H9 (cell line): ENCODE data around the gene SAT2. TPM values are rescaled to one million over a fixed set of nuclear protein-coding genes. Genes with fewer than 3 reads are reported as not detected.

Experiments
- DNase-seq: peaks from one replicate; pipeline ENCODE4 v3.0.0-alpha.2; 2017
- H2AFZ ChIP-seq: one replicate; pipeline ENCODE4 v1.6.1; 2013; ENCODE audit warnings: mild to moderate bottlenecking, low read length, control low read depth, moderate library complexity
- H2AK5ac ChIP-seq: 2 replicates; pipeline ENCODE4 v1.6.1; 2013; ENCODE audit warnings: low read length, control low read depth, mixed read lengths; ENCODE audit not compliant: insufficient read length
- H2BK120ac ChIP-seq: one replicate; pipeline ENCODE4 v1.6.1; 2013; ENCODE audit warnings: low read depth, mild to moderate bottlenecking, low read length, control low read depth, inconsistent platforms; ENCODE audit not compliant: poor library complexity, severe bottlenecking
- H2BK12ac ChIP-seq: 2 replicates; pipeline ENCODE4 v1.6.1; 2013; ENCODE audit warnings: low read length, control low read depth, mixed read lengths, low read depth; ENCODE audit not compliant: insufficient read length
- H2BK15ac ChIP-seq: 2 replicates; pipeline ENCODE4 v1.6.1; 2013; ENCODE audit warnings: low read depth, low read length, control low read depth
- H2BK20ac ChIP-seq: one replicate; pipeline ENCODE4 v1.6.1; 2013; ENCODE audit warnings: low read depth, mild to moderate bottlenecking, low read length, control low read depth, inconsistent platforms; ENCODE audit not compliant: poor library complexity, severe bottlenecking
- H2BK5ac ChIP-seq: 2 replicates; pipeline ENCODE4 v1.6.1; 2013; ENCODE audit warnings: low read length, control low read depth, mixed read lengths; ENCODE audit not compliant: insufficient read length
- H3K14ac ChIP-seq: 2 replicates; pipeline ENCODE4 v1.6.1; 2013; ENCODE audit warnings: low read length, control low read depth; ENCODE audit not compliant: insufficient read depth
- H3K18ac ChIP-seq: 2 replicates; pipeline ENCODE4 v1.6.1; 2013; ENCODE audit warnings: low read depth, mild to moderate bottlenecking, mixed read lengths, low read length, control low read depth; ENCODE audit not compliant: insufficient read length
- H3K23ac ChIP-seq: 2 replicates; pipeline ENCODE4 v1.6.1; 2013; ENCODE audit warnings: low read length, control low read depth, mixed read lengths, low read depth; ENCODE audit not compliant: insufficient read length
- H3K23me2 ChIP-seq: 2 replicates; pipeline ENCODE4 v1.6.1; 2013; ENCODE audit warnings: low read depth, mild to moderate bottlenecking, mixed read lengths, low read length, control low read depth; ENCODE audit not compliant: insufficient read length, poor library complexity, severe bottlenecking
- H3K27ac ChIP-seq: 2 replicates; pipeline ENCODE4 v1.5.1; 2013; ENCODE audit warnings: low read length, control low read depth, mixed read lengths, low read depth; ENCODE audit not compliant: insufficient read length
- H3K27me3 ChIP-seq: 2 replicates; pipeline ENCODE4 v1.6.1; 2013; ENCODE audit warnings: low read length, control low read depth, inconsistent platforms; ENCODE audit not compliant: insufficient read depth
- H3K4ac ChIP-seq: 2 replicates; pipeline ENCODE4 v1.6.1; 2013; ENCODE audit warnings: low read depth, mild to moderate bottlenecking, control low read depth, inconsistent platforms, low read length, moderate library complexity
- H3K4me1 ChIP-seq: 2 replicates; pipeline ENCODE4 v1.6.1; 2013; ENCODE audit warnings: low read length, control low read depth, inconsistent platforms; ENCODE audit not compliant: insufficient read depth
- H3K4me2 ChIP-seq: 2 replicates; pipeline ENCODE4 v1.6.1; 2013; ENCODE audit warnings: low read length, control low read depth, mixed read lengths; ENCODE audit not compliant: insufficient read length, insufficient read depth
- H3K56ac ChIP-seq: 2 replicates; pipeline ENCODE4 v1.6.1; 2013; ENCODE audit warnings: low read depth, mild to moderate bottlenecking, mixed read lengths, low read length, control low read depth; ENCODE audit not compliant: insufficient read length
- H3K79me1 ChIP-seq: 2 replicates; pipeline ENCODE4 v1.6.1; 2013; ENCODE audit warnings: low read depth, mild to moderate bottlenecking, moderate library complexity, low read length, control low read depth, inconsistent platforms; ENCODE audit not compliant: insufficient read depth, poor library complexity, severe bottlenecking
- H3K79me2 ChIP-seq: 2 replicates; pipeline ENCODE4 v1.6.1; 2013; ENCODE audit warnings: low read length, control low read depth, inconsistent platforms; ENCODE audit not compliant: insufficient read depth
- H3K9ac ChIP-seq: 2 replicates; pipeline ENCODE4 v1.6.1; 2013; ENCODE audit warnings: low read length, control low read depth, mixed read lengths; ENCODE audit not compliant: insufficient read length; ENCODE audit errors: extremely low read depth
- H3K9me3 ChIP-seq: one replicate; pipeline ENCODE4 v1.6.1; 2013; ENCODE audit warnings: low read depth, low read length, inconsistent platforms; ENCODE audit not compliant: control insufficient read depth
- H3T11ph ChIP-seq: one replicate; pipeline ENCODE4 v1.6.1; 2013; ENCODE audit warnings: mild to moderate bottlenecking, low read length, control low read depth, inconsistent platforms
- H4K20me1 ChIP-seq: one replicate; pipeline ENCODE4 v1.6.1; 2013; ENCODE audit not compliant: control insufficient read depth, insufficient read length, insufficient read depth
- H4K5ac ChIP-seq: 2 replicates; pipeline ENCODE4 v1.6.1; 2013; ENCODE audit warnings: low read depth, mild to moderate bottlenecking, mixed read lengths, low read length, control low read depth; ENCODE audit not compliant: insufficient read length
- H4K8ac ChIP-seq: replicated peaks from 2 replicates; pipeline ENCODE4 v1.6.1; 2013; ENCODE audit warnings: low read length, control low read depth, mixed read lengths, low read depth; ENCODE audit not compliant: insufficient read length
- H4K91ac ChIP-seq: 2 replicates; pipeline ENCODE4 v1.6.1; 2013; ENCODE audit warnings: low read depth, mild to moderate bottlenecking, moderate library complexity, mixed read lengths, low read length, control low read depth; ENCODE audit not compliant: insufficient read length
- H3K27ac Mint-ChIP-seq, 3 experiments: 2 replicates in 2 of 3; 3 replicates in 1 of 3; pipeline ENCODE4 v1.8.0; 2020 to 2021; ENCODE audit warnings: mixed read lengths in 3 of 3, mild to moderate bottlenecking in 1 of 3, moderate library complexity in 1 of 3
- H3K27me3 Mint-ChIP-seq: 2 replicates; pipeline ENCODE4 v1.8.0; 2021; ENCODE audit warnings: low read depth, mild to moderate bottlenecking, moderate library complexity, mixed read lengths
- H3K36me3 Mint-ChIP-seq, 3 experiments: 2 replicates in 2 of 3; 3 replicates in 1 of 3; pipeline ENCODE4 v1.8.0; 2020 to 2021; ENCODE audit warnings: low read depth in 3 of 3, mixed read lengths in 3 of 3; ENCODE audit not compliant: insufficient read depth in 1 of 3
- H3K4me1 Mint-ChIP-seq, 2 experiments: 2 replicates each; pipeline ENCODE4 v1.8.0; 2020; ENCODE audit warnings: mixed read lengths in 2 of 2
- H3K4me3 Mint-ChIP-seq, 2 experiments: 2 replicates in 1 of 2; 3 replicates in 1 of 2; pipeline ENCODE4 v1.8.0; 2020 to 2021; ENCODE audit warnings: mild to moderate bottlenecking in 2 of 2, mixed read lengths in 2 of 2, moderate library complexity in 1 of 2
- H3K9me3 Mint-ChIP-seq, 2 experiments: 2 replicates in 1 of 2; 3 replicates in 1 of 2; pipeline ENCODE4 v1.8.0; 2020; ENCODE audit warnings: mild to moderate bottlenecking in 2 of 2, mixed read lengths in 2 of 2, moderate library complexity in 1 of 2
- WGBS: extraction: QIAGEN DNeasy Blood & Tissue Kit; methylation state at CpG from one replicate; pipeline ENCODE4 v1.1.7; 2013; ENCODE audit warnings: missing lambda C conversion rate, low lambda C conversion rate, mixed read lengths; ENCODE audit not compliant: insufficient read length; ENCODE audit errors: extremely low coverage; 5-methylcytosine and 5-hydroxymethylcytosine counted together
- total RNA-seq: library from RNA; stranded (reverse); gene quantifications from 2 replicates; pipeline ENCODE4 v1.2.1, GENCODE V29; 2021
- TF ChIP-seq, protein P1 (sequence below): fragments of 200-600 bp; sonication (generic); conservative IDR thresholded peaks from 3 replicates; pipeline ENCODE4 v1.8.0; 2021; ENCODE audit warnings: antibody characterized with exemption, mild to moderate bottlenecking

SAT2 gene
- total RNA-seq, 1 experiment from 2014 or later = 72.1 TPM

DNA sequence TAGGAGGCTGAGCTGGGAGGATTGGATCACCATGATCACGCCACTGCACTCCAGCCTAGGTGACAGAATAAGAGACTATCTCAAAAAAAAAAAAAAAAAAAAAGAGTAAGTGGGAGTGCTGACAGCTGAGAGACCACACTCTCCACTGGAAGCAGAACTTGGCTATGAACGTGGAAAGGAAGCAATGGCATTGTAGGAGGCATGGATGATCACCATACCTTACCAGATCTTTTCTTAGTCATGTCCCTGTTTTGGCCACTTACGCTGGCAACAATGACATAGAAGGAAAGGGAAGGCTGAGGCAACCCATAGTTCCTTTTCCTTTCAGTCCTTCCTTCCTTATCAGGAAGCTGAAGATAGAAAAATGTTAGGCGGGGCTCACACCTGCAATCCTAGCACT is 19.4 kb upstream of the SAT2 start:
- H4K20me1 ChIP-seq = no peaks in the 10 kb centered on the region
- no peak overlapping the region for H2BK15ac ChIP-seq
- no peaks in the 10 kb centered on the region; a peak in 1 of 7 replicates for H3K36me3 Mint-ChIP-seq
- H3T11ph ChIP-seq = no peak overlapping the region
- no peaks in the 10 kb centered on the region for H3K9me3 ChIP-seq
- H2BK120ac ChIP-seq = no peak overlapping the region
- no peaks in the 10 kb centered on the region for H3K4me1 ChIP-seq
- H3K79me2 ChIP-seq = no peaks in the 10 kb centered on the region
- no peak overlapping the region for H3K14ac ChIP-seq
- H2AFZ ChIP-seq = no peak overlapping the region
- peaks cover 44% of the 10 kb centered on the region for H3K27me3 Mint-ChIP-seq
- H3K4me2 ChIP-seq = no peak overlapping the region
- H3K4me1 Mint-ChIP-seq = peaks cover 12 to 19% of the 10 kb centered on the region in 2 experiments
- H4K91ac ChIP-seq = no peak overlapping the region
- H3K27ac ChIP-seq = no peak overlapping the region
- H3K56ac ChIP-seq = no peak overlapping the region
- no peak overlapping the region for H2BK5ac ChIP-seq
- no peak overlapping the region for H3K23ac ChIP-seq
- DNase-seq = no peak
- no peak overlapping the region for H3K4ac ChIP-seq
- H3K23me2 ChIP-seq = peaks cover 14% of the 10 kb centered on the region
- H2BK20ac ChIP-seq = no peak overlapping the region
- H2AK5ac ChIP-seq = no peak overlapping the region
- no peak overlapping the region for H3K27ac Mint-ChIP-seq
- peaks cover 0 to 3% of the 10 kb centered on the region in 2 experiments; a peak in 2 of 5 replicates for H3K9me3 Mint-ChIP-seq
- H3K27me3 ChIP-seq = peaks cover 5% of the 10 kb centered on the region
- H4K8ac ChIP-seq = no peak overlapping the region
- TF ChIP-seq, protein P1, sequence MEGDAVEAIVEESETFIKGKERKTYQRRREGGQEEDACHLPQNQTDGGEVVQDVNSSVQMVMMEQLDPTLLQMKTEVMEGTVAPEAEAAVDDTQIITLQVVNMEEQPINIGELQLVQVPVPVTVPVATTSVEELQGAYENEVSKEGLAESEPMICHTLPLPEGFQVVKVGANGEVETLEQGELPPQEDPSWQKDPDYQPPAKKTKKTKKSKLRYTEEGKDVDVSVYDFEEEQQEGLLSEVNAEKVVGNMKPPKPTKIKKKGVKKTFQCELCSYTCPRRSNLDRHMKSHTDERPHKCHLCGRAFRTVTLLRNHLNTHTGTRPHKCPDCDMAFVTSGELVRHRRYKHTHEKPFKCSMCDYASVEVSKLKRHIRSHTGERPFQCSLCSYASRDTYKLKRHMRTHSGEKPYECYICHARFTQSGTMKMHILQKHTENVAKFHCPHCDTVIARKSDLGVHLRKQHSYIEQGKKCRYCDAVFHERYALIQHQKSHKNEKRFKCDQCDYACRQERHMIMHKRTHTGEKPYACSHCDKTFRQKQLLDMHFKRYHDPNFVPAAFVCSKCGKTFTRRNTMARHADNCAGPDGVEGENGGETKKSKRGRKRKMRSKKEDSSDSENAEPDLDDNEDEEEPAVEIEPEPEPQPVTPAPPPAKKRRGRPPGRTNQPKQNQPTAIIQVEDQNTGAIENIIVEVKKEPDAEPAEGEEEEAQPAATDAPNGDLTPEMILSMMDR = no peak
- no peak overlapping the region for H3K4me3 Mint-ChIP-seq
- H3K79me1 ChIP-seq = no peaks in the 10 kb centered on the region
- no peak overlapping the region for H3K18ac ChIP-seq
- H3K9ac ChIP-seq = no peak overlapping the region
- H2BK12ac ChIP-seq = no peak overlapping the region
- H4K5ac ChIP-seq = no peak overlapping the region
- WGBS = no CpG with 5 or more reads among the region's 4 CpGs
